ENCODE results near the gene FGR. TPM values are rescaled to one million over a fixed set of nuclear protein-coding genes. Genes with fewer than 3 reads are reported as not detected.

The FGR gene
- total RNA-seq, 4 donors from 2014 or later = 3.0 to 9.2 (median 5.9) TPM

- Histone ChIP-seq H3K9me3 (no peaks in the 10 kb centered on the region), H3K36me3 (no peaks in the 10 kb centered on the region), H3K27ac (peak overlapping the region; percentile 31), H3K4me1 (peaks cover 36% of the 10 kb centered on the region), H3K27me3 (no peaks in the 10 kb centered on the region), H3K4me3 (peak overlapping the region; percentile 49)
- DNase-seq (ENCODE audit: low spot score in 2 of 2) = peak in 1 of 2 donors; percentile 92
- peak; percentile 74 to 93 for TF ChIP-seq CTCF (IDR thresholded peaks at IDR 0.05)
- TF ChIP-seq EP300 (IDR thresholded peaks at IDR 0.05) = no peak
- no peak for TF ChIP-seq POLR2AphosphoS5 (IDR thresholded peaks at IDR 0.05)
- TF ChIP-seq POLR2A (IDR thresholded peaks at IDR 0.05) = no peak
- 15% methylated on average over 32 of the region's 36 CpGs for WGBS
These were observed 34.1 kb upstream of the FGR start for GRCh38 chr1:27668808-27669723.

- Histone ChIP-seq H3K4me3 (no peak overlapping the region), H3K4me1 (peaks cover 39% of the 10 kb centered on the region), H3K36me3 (no peaks in the 10 kb centered on the region), H3K27me3 (no peaks in the 10 kb centered on the region), H3K27ac (no peak overlapping the region), H3K9me3 (no peaks in the 10 kb centered on the region)
- WGBS = 84% methylated on average over 40 of the region's 42 CpGs
- peak in 1 of 2 donors; percentile 59 for DNase-seq (ENCODE audit: low spot score in 2 of 2)
- TF ChIP-seq EP300 (IDR thresholded peaks at IDR 0.05) = no peak
- no peak for TF ChIP-seq POLR2A (IDR thresholded peaks at IDR 0.05)
- TF ChIP-seq CTCF (IDR thresholded peaks at IDR 0.05) = no peak
- TF ChIP-seq POLR2AphosphoS5 (IDR thresholded peaks at IDR 0.05) = no peak
These were observed 33.3 kb upstream of the FGR start for GRCh38 chr1:27668121-27668807.

- TF ChIP-seq EP300 (IDR thresholded peaks at IDR 0.05) (no peak), CTCF (IDR thresholded peaks at IDR 0.05) (no peak), POLR2AphosphoS5 (IDR thresholded peaks at IDR 0.05) (no peak), POLR2A (IDR thresholded peaks at IDR 0.05) (no peak)
- no peaks in the 10 kb centered on the region for H3K36me3 ChIP-seq
- no peak overlapping the region for H3K27ac ChIP-seq
- peaks cover 39% of the 10 kb centered on the region for H3K4me1 ChIP-seq
- no peak for DNase-seq (ENCODE audit: low spot score in 2 of 2)
- H3K9me3 ChIP-seq = no peaks in the 10 kb centered on the region
- WGBS = 79% methylated on average over 6 of the region's 6 CpGs
- H3K27me3 ChIP-seq = no peaks in the 10 kb centered on the region
- H3K4me3 ChIP-seq = no peak overlapping the region
These were observed 31.8 kb upstream of the FGR start for GRCh38 chr1:27666791-27667254.

GRCh38 chr1:27666294-27666693, 31.3 kb upstream of the FGR start:
- WGBS = 85% methylated on average over 4 of the region's 4 CpGs
- H3K4me1 ChIP-seq = peaks cover 36% of the 10 kb centered on the region
- H3K36me3 ChIP-seq = no peaks in the 10 kb centered on the region
- H3K27ac ChIP-seq = no peak overlapping the region
- H3K4me3 ChIP-seq = no peak overlapping the region
- H3K9me3 ChIP-seq = no peaks in the 10 kb centered on the region
- no peak for TF ChIP-seq POLR2A (IDR thresholded peaks at IDR 0.05)
- no peak for TF ChIP-seq CTCF (IDR thresholded peaks at IDR 0.05)
- TF ChIP-seq POLR2AphosphoS5 (IDR thresholded peaks at IDR 0.05) = no peak
- TF ChIP-seq EP300 (IDR thresholded peaks at IDR 0.05) = no peak
- H3K27me3 ChIP-seq = no peaks in the 10 kb centered on the region
- DNase-seq (ENCODE audit: low spot score in 2 of 2) = no peak
